Measurements from ENCODE around the gene NKTR.

The NKTR gene

GRCh38 chr3:42651248-42652091 lies 51.0 kb downstream of the NKTR start:
- no peak for DNase-seq

DNA sequence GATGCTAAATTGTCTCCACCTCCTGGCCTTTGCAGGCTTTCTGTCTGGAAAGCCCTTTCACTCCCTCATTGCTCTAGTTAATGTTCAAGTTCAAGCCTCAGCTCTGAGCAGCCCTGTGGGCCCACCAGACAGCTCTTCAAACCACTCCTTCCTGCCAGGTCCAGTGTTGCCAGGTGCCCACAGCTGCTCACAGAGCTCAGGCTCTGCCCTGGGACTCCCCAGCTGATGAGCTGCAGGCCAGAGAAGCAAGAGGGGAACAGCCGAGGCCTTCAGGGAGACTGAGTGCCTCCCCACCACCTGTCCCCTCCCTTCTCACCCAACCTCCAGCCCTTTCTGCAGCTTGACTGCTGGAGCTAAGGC lies 51.7 kb downstream of the NKTR start:
- no peak for DNase-seq

GRCh38 chr3:42652611-42653302 lies 52.3 kb downstream of the NKTR start:
- no peak for DNase-seq

DNA sequence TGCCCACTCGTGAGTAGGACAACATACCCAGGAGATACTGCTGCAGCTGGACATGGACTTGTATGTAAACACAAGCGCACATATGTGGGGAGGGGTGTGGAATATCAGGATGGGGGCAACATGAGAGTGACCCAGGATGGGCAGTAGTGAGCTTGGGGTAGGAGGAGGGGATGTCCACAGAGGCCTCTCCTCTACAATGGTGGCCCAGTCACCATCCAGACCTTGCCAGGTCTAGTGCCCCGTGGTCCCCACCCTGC lies 52.7 kb downstream of the NKTR start:
- DNase-seq = no peak

GRCh38 chr3:42653560-42654330 lies 53.3 kb downstream of the NKTR start, which contains the start of gene ZBTB47:
ZBTB47 (plus strand) TSS chr3:42653697; CDS start chr3:42658356, 4,659 bp downstream.
- DNase-seq = no peak

DNA sequence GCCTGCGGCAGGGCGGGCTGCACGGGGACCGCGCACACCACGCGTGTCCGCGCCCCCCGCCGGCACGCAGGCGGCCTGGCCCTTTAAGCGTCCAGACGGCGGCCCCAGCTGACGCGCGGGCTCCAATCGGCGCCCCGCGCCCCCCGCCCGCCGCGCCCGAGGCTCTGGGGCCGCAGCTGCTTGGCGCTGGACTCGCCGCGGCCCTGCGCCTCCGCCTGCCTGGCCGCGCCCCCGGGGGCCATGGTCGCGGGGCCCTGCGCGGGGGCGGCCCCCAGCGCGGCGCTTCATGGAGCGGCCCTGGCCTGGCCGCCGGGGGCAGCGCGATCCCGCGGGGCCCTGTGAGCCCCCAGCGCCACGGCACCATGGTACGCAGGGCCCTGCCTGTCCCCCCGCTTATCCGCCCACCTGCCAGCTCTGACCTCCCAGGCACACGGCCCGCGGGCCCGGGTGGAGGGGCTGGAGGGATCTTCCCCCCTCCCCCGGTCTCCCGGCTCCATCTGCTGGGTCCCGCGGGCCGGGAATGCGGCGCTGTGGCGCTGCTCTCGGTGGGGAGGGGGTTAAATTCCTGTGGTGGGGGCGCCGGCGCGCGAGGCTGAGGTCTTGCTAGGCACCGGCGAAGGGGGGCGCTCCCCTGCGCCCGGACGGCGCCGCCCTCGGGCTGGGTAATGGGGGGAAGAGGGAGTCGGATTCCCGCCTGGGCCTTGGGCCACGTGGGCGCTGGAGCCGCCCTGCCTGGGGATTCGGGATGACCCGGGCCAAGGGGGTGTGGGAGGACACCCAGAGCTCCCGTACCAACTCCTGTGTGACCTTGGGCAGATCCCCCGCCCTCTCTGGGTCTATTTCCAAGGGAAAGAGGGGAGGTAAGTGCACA lies 54.1 kb downstream of the NKTR start:
- no peak for DNase-seq

GRCh38 chr3:42655331-42655888 lies 54.9 kb downstream of the NKTR start:
- no peak for DNase-seq

DNA sequence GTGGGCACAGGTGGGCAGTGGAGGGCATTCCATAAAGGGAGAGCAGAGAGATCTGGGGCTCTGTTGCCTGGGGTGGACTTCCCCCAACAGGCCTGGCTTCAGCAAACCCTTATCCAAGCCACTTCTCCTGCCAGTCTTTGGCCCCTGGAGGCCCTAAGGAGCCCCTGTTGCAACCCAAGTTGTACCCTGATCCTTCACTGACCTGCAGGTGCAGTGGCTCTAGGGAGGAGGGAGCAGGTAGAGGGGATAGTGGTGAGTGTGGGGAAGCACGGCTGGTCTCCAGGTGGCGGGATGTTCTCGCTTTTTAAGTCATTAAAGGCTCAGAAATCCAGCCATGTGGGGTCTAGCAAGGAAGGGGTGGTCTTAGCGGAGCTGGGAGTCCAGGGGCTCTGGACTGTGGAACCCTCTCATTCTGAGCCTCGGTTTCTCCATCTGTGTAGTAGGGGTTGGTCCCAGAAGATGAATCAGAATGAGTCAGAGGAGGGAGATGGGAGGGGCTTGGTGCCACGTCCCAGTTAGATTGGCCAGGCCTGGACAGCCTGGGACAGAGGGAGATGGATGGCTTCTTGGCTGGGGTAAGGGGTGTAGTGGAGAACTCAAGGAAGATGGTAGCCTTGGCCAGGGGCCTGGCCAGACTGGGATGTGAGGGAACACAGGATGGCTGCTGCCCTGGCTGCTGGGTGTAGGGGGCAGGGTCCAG lies 55.6 kb downstream of the NKTR start:
- DNase-seq = no peak

- no peak for DNase-seq
Observed at GRCh38 chr3:42656680-42657610, 56.5 kb downstream of the NKTR start.

DNA sequence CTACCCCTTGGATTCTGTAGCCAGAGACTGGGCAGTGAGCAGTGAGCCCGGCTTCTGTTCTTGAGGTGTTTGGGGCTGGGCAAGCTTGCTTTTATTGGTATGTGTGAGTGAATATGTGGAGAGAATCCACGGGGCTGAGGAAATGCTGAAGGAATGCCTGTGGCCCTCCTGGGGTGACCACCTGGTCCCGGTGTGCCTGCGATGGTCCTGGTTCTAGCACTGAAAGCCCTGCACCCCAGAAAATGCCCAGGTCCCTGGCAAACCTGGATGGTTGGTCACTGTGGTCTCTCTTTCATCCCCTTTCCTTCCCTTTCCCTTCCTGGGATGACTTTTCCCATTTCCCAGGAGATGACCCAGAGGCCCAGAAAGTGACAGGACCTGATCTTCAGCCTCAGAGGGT lies 57.2 kb downstream of the NKTR start:
- no peak for DNase-seq

GRCh38 chr3:42658091-42658770 lies 57.7 kb downstream of the NKTR start:
- no peak for DNase-seq

DNA sequence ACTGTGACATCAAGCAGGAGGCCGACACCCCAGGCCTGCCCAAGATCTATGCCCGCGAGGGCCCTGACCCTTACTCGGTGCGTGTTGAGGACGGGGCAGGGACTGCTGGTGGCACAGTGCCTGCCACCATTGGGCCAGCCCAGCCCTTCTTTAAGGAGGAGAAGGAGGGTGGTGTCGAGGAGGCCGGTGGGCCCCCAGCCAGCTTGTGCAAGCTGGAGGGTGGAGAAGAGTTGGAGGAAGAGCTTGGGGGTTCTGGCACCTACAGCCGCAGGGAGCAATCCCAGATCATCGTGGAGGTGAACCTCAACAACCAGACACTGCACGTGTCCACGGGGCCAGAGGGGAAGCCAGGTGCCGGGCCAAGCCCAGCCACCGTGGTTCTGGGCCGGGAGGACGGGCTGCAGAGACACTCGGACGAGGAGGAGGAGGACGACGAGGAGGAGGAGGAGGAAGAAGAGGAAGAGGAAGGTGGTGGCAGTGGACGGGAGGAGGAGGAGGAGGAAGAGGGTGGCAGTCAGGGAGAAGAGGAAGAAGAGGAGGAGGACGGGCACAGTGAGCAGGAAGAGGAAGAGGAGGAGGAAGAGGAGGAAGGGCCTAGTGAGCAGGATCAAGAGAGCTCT lies 58.4 kb downstream of the NKTR start:
- no peak for DNase-seq

- no peak for DNase-seq
Observed at GRCh38 chr3:42659451-42660130, 59.1 kb downstream of the NKTR start.

DNA sequence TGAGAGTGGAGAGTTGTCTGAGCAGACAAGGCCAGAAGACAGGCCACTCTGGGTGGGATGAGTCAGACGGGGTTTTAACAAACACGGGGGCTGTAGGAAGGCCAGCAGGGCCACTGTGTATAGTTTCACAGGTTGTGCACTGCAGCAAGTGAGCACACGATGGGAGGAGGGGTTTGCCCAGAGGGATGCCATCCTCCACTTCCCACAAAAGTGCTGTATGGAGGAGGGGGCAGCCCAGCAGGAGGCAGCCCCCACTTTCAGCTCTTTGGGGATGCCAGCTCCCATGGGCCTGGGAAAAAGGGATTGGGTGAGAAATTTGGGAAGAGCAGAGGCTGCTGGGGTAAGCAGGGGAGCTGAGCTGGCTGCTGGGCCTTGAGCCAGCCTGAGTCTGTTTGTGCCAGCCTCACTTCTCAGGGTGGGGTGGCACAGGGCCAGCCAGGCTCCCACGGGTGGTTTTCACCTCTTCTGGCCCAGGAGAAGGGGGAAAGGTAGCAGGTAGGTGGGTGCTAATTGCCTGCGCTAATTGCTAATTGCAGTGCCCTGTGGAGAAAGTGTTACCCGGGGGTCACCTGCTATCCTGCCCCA lies 59.7 kb downstream of the NKTR start:
- DNase-seq = no peak

DNA sequence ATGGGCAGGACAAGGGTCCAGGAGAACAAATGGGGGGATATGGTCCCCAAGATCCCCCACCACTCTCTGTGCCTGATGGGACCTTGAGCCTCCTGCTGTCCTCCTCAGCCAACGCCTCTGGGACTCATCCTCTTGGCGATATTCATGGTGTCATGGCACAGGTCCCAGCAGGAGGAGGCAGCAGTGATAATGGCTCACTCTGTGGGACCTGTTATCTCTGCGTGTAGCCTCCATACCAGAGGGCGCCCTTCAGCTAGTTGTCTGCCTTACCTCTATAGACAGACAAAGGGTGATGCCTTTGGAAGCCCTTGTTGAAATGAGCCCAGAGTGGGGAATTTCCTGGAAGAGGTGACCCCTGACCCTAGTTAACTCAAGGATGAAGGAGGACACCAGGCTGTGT lies 60.4 kb downstream of the NKTR start:
- no peak for DNase-seq

GRCh38 chr3:42661593-42662022 lies 61.1 kb downstream of the NKTR start:
- DNase-seq = no peak

DNA sequence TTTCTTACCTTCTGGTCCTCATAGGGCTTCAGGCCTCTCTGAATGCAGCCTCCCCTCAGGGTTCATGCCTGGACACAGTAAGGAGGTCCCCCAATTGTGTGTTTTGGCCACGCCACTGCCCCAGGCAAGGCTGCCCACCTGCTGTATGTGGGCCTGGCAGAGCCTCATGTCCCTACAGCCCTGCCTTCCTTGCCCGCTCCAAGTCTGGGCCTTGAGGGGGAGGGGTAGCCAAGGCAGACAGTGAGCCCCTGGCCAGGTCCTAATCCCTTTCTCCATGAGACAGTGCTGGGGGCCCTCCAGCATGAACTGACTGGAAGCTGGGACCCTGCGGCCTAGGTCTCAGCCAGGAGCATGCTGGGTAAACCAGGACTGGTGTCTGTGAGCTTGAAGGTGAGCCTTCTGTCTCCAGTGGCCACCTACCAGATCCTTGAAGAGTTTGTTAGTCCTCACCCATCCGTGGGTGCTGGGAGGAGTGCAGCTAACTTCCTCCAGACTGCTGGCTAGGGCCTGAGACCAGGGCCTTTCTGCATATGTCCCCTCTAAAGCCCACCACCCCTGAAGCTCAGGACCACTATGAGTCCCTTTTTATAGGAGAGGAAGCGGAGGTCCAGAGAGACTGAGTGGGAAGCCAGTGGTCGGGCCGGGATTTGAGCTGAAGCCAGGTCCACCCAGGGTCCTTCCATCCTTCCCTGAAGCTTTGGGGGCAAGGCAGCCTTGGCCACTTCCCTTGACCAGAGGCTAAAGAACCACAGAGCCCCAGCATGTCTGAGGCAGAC lies 61.7 kb downstream of the NKTR start:
- no peak for DNase-seq

Measured in NCI-H1105 (cell line).